Activated CD4-positive, alpha-beta T cell treated with anti-CD3 and anti-CD28 coated beads for 1 hour (primary cell): Measurements from ENCODE around the gene FIG4.
"Not testable (repeated sequence)": the region's sequence is repeated elsewhere in the genome, so short reads cannot be mapped to it uniquely, and the experiment has no call there.

Experiments
- DNase-seq: peaks from one replicate; pipeline ENCODE4 v3.0.0-alpha.2; 2020

FIG4 gene

DNA sequence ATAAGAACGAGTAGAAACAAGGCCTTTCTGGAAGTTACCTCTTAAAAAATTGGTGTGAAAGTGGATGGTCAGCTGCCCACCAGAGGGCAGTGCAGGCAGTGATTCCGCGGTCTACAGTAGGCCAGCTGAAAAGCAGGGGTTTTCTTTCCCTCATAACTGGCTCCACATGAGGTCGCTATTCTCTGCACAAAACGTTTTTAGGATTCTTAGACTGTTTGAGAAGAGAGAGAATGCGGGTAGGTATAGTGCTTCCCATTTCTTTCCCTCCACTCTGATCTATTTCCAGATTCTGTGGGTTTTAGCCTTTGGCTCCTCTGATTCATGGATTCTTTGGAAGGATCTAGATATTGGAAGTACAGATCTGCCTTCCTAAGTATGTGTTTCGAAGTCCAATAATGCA is 14.2 kb downstream of the FIG4 start:
- peak; percentile 49 for DNase-seq

DNA sequence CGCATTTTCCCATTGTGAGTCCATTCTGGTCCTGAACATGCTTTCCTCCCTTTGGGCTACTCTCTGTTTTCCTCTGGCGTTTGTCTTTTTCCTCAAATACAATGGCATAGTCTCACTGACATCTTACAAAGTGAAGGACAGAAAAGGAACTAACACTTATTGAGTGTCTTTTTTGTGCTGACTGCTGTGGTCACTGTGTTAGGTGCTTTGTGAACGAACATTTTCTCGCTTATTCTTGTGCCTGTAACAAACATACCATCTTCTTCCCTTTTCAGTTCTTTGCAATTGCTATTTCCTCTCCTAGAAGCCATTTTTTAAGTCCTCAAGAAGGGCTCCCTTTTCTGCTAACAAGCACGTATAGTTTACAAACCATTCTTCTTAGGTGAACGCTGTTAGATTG is 15.4 kb downstream of the FIG4 start:
- no peak for DNase-seq

DNA sequence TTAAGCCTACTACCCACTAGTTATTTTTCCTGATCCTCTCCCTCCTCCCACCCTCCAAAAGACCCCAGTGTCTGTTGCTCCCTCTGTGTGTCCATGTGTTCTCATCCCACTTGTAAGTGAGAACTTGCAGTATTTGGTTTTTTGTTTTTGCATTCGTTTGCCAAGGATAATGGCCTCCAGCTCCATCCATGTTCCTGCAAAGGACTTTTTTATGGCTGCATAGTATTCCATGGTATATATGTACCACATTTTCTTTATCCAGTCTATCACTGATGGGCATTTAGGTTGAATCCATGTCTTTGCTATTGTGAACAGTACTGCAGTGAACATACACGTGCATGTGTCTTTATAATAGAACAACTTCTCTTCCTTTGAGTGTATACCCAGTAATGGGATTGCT is 17.0 kb downstream of the FIG4 start:
- not testable (repeated sequence) for DNase-seq

DNA sequence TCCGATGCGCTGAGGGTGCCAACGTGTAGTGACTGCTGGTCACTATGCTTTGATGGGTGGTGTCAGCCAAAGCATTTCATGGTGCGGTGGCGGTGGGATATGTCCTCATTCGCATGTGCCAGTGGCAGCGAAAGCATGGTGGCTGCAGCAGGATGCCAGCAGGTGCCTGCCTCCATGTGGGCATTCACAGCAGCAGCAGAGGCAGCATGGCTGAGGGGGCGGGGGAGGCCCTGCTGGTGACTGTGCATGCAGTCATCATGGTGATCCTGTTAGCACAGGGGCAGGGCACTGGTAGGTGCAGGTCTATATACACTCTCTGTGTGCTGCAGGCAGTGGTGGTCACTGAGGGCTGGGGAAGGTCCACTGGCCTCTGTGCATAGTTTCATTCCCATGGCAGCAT is 22.0 kb downstream of the FIG4 start:
- DNase-seq: no peak

DNA sequence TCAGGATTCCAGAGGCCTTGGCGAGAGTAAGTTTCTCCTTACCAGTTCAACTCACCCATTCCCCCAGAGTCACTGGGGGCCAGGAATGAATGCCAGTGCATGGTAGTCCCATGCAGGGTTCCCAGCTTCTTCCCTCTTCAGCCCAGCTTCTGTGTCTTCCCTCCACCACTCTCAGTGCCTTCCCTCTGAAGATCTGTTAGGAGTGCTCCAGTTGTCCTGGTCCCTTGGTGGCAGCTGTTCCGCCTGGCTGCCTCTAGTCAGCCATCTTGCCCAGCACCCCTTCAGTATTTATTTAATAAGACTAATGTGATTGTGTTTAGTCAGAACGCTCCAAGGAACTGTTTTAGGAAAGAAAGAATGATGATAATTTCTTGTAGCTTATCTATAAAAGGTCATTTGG is 23.1 kb downstream of the FIG4 start:
- DNase-seq: no peak

DNA sequence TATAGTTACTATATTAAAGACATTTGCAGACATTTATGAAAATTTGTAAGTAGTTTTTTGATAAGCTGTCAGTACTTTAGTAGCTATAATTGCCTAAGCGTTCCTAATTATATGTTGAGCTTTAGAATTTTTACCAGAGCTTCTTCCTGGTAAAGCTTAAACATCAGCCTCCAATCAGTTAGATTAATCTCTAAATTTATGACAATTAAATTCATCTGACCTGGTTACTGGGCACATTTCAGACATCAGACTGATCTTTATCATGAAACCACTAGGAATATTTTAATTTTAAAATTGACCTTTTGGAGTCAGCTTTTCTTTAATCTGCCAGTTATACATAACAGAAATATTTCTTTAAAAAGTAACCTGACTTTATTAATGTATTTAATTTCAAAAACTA is 23.5 kb downstream of the FIG4 start:
- no peak for DNase-seq

DNA sequence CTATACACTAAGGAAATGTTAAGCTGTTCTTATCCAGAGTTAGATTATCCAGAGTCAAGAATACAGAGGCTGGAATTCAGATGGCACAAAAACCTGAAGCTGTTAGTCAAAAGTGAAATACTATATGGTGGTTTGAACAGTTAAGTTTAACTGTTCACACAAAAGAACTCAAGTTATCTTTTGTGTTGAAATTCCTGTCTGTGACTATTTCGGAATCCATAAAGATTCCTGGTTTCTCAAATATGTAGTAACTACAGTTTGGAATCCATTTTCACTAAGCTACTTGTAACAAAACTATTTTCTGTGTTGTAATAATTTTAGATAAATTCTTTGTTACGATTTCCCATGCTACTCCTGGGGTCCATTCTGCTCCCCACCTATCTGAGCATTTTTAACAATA is 24.5 kb downstream of the FIG4 start:
- no peak for DNase-seq

DNA sequence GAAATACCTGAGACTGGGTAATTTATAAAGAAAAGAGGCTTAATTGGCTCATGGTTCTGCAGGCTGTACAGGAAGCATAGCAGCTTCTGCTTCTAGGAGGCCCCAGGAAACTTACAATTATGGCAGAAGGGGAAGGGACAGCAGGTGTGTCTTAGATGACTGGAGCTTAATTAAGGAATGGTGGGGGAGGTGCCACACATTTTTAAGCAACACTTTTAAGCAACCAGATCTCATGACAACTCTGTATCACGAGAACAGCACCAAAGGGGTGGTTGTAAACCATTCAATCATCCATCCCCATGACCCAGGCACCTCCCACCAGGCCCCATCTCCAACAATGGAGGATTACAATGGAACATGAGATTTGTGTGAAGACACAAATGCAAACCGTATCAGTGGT is 26.9 kb downstream of the FIG4 start:
- no peak for DNase-seq

DNA sequence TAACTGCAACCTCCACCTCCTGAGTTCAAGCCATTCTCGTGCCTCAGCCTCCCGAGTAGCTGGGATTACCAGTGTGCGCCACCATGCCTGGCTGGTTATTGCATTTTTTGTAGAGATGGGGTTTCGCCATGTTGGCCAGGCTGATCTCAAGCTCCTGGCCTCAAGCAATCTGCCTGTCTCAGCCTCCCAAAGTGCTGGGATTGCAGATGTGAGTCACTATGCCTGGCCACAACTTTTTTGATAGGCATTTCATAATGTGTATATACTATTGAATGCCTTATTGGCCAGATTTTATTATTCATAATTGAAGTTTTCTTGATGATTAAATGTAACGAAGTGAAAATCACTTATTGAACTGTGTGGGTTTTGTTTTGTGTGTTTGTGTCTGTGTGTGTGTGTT is 27.9 kb downstream of the FIG4 start:
- DNase-seq: no peak

DNA sequence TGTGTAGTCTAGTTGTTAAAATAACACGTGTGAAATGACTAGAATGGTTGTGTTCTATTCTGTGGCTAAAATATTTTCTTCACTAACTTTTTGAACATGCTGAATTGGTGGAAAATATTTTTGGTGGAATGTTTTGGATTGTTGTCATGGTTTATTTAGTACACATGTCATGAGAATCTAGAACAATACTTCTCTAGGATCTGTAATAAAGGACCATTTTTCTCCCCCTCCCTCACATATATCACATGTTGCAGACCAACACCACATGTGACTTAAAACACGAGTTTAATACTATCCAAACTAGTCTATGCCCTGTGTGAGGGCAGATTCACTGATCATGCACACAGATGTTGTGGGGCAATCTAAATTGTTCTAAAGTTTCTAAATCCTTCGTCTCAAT is 29.2 kb downstream of the FIG4 start:
- DNase-seq: no peak

DNA sequence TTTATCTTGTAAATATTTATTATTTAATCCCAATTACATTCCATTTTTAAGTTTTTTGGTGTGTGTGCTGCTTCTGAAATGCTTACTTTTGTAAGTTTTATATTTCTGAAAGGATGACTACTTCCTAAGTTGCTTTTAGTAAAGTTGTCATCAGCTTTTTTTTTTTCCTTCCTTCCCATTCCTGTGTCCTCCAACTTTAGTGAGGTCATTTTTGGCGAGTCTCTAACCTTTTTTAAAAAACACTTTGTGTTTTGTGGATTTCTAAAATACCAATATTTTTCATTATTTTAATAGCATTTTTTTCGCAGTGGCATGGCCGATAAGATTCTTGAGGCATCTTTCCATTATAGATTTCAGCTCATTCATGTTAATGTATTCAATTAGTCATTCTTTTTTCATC is 30.9 kb downstream of the FIG4 start:
- DNase-seq: no peak

DNA sequence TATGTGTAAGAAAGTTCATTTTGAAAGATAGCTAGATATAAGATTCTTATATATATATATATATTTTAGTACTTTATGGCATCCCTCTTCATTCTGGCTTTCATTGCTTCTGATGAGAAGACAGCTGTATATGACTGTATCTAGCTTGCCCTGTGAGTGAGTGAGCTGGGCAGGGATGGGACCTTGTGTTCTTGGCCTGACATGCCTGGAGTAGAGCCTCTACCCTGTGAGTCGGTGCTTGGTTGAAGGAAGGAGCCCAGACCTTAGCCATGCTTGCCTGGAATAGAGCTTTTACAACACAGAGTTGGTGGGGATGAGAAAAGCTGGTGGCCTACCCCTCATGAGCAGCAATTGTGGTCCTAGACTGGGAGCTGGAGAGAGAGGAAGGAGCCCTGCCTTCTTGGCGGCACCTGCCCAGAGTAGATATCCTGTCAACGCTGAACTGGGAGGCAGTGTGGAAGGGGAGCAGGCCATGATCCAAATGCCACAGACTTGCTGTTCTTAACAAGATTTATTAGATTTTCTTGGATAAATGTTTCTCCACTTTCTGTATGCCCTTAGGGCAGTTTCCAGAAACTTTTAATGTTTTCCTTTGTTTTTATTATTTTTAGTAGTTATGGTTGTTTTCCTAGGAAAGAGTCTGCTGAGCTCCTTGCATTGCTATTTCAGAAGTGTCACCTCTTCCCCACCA is 31.6 kb downstream of the FIG4 start:
- DNase-seq: no peak

DNA sequence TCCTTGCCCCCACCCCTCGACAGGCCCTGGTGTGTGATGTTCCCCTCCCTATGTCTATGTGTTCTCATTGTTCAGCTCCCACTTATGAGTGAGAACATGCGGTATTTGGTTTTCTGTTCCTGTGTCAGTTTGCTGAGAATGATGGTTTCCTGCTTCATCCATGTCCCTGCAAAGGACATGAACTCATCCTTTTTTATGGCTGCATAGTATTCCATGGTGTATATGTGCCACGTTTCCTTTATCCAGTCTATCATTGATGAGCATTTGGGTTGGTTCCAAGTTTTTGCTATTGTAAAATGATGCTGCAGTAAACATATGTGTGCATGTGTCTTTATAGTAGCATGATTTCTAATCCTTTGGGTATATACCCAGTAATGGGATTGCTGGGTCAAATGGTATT is 34.2 kb downstream of the FIG4 start:
- DNase-seq: not testable (repeated sequence)

DNA sequence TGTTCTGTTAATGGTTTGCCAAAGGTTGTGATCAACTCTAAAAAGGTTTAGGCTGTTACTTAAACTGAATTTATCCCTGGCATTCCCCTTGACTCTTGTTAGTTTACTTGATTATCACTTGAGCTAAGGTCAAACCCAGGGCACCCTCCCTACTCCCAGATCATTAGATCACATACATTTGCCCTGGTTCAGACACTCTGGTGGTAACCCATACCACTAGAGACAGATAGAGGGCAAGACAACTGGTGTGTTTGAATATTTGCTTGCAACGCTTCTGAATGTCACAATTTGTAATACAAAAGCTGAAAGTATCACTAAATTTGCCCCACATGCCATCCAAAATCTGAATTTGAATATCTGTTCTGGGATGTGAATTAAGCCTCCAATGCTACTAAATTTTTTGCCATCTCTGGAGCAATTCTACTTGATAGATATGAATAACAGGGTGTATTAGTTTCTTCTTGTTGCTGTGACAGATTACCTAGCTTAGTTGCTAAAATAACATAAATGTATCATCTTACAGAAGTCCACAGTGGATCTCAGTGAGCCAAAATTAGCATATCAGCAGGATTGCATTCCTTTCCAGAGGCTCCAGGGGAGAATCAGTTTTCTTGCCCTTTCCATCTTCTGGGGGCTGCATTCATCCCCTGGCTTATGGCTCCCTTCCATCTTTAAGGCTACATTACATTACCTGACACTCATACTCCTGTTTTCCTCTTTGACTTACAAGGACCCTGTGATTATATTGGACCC is 45.4 kb downstream of the FIG4 start:
- DNase-seq: no peak

DNA sequence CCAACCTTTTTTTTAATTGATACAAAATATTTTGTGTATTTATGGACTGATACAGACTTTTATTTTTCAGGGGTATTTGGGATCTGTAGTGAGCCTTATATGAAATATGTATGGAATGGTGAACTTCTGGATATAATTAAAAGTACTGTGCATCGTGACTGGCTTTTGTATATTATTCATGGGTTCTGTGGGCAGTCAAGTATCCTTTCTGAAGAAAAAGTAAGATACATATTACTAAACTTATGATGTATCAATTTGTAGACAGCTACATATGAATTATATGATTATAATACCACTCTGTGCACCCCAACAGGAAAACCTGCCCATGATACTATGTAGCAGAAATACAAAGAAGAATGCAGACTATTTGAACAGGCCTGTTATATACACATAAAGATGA is 47.2 kb downstream of the FIG4 start:
- no peak for DNase-seq

DNA sequence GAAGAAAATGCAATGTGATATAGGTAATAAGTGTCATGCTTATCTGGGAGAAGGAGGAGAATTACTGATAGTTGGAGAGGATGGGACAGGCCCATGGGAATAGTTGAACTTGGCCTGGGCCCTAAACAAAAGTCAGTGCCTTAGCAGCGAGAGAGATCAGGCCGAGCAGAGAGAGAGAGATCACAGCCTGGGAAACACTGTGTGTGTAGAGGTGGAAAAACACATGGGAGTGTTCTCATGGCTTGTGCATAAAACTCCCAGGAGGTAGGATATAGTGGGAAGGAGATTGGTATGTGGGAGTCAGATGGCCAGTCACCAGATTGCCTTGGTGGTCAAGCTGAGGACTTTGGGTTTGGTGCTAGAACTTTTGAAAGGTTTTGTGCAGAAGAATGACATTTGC is 47.6 kb downstream of the FIG4 start:
- DNase-seq: no peak

DNA sequence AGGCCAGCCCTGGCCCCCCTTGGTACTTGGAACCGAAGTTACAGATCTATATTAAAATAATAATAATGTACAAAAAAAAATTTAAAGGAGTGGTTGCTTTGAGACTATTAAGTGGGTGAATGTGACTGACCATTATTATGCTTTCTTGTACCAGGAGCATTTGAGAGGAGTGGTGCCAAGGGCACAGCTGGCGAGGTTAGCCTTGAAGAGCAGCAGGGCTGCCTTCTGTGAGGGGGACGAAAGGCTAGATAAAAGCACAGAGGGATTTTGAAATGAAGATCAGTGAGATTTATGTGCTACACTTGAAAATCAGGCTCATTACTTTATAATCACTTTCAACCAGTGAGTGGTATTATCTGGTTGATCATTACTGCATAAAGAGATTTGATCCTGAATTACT is 48.6 kb downstream of the FIG4 start:
- DNase-seq: no peak

DNA sequence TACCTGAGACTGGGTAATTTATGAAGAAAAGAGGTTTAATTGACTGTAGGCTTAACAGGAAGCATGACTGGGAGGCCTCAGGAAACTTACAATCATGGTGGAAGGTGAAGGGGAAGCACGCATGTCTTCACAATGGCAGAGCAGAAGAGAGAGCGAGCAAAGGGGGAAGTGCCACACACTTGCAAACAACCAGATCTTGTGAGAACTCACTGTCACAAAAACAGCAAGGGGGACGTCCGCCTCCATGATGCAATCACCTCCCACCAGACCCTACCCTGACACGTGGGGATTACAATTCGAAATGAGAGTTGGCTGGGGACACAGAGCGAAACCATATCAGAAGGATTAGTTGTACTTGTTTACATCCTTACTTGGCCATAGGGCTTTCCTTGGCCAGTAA is 49.7 kb downstream of the FIG4 start:
- no peak for DNase-seq

DNA sequence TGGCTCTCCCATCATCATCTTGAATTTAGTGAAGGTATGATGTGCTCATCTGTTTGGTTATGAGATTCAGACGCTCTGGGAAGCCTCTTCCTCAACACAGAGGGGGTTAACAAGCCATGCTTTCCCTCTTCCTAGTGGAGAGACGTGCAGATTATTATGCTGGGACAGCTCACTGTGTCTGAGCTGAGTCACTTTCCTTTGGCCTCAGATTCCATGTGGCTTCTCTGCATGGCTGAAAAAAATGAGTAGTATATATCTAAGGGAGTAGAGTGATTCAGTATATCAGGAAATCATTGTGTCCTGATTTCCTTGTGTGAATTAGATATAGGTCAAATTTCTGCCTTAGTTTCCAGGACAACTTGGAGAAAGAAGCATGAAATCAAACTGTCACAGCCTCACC is 52.6 kb downstream of the FIG4 start:
- DNase-seq: no peak

DNA sequence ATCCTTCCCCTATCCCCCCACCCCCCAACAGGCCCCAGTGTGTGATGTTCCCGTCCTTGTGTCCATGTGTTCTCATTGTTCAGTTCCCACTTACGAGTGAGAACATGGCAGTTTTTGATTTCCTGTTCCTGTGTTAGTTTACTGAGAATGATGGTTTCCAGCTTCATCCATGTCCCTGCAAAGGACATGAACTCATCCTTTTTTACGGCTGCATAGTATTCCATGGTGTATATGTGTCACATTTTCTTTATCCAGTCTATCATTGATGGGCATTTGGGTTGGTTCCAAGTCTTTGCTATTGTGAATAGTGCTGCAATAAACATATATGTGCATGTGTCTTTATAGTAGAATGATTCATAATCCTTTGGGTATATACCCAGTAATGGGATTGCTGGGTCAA is 53.7 kb downstream of the FIG4 start:
- not testable (repeated sequence) for DNase-seq

DNA sequence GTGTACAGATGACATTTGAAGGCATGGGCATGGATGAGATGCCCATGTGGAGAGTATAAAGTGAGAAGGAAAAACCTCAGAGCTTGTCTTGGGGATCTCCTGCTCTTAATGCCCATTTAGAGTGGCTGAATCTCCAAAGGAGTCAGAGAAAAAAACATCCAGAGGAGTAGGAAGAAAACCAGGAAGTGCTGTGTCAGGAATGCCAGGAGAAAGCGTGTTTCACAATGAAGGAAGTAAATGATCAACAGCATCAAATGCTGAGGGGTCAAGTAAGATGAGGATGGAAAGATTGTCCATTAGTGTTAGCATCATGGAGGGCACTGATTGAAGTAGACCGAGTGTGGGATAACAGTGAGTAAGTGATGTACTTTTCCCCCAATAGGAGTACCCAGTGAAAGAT is 56.1 kb downstream of the FIG4 start:
- no peak for DNase-seq

DNA sequence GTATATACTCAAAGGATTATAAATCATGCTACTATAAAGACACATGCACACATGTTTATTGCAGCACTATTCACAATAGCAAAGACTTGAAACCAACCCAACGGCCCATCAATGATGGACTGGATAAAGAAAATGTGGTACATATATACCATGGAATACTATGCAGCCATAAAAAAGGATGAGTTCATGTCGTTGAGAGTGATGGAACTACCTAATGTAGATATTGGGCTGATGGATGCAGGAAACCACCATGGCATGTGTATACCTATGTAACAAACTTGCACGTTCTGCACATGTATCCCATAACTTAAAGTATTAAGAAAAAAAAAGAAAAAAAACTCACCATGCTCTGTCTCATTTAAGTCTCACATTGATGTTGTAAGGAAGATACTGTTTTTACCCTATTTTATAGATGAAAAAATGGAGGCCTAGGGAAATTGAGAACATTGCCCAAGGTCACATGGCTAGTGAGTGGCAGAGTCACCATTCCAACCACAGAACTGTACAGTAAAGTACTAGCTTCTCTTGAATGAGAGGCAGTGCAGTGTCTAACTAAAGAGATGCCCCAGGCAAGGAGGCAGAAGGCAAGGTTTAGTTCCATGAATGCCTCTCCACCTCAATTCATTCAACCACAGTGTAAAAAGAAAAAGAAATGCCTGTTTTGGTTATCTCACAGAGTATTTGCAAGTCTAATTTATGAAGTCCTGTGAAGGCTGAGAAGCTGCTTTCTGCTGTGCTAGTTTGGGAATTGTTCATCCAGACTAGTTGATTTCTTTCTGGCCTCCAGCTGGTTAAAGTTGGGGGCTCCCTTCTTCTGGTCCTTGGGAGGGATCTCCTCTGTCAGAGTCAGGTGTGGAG is 68.2 kb downstream of the FIG4 start:
- no peak for DNase-seq

DNA sequence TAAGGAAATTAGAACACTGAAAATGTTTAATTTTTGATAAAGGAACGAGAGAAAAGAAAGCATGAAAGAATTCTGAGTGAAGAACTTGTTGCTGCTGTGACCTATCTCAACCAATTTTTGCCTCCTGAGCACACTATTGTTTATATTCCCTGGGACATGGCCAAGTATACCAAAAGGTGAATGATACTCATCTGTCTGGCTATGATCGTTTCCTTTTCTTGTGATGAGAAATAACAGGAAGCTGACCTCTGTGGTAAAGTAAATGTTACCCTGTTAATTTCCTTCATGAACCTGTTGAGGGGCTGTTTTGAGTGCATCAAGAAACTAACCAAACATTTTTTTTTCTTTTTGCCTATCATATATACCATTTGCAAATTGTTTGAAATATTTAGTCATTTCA is 69.1 kb downstream of the FIG4 start:
- DNase-seq: no peak

DNA sequence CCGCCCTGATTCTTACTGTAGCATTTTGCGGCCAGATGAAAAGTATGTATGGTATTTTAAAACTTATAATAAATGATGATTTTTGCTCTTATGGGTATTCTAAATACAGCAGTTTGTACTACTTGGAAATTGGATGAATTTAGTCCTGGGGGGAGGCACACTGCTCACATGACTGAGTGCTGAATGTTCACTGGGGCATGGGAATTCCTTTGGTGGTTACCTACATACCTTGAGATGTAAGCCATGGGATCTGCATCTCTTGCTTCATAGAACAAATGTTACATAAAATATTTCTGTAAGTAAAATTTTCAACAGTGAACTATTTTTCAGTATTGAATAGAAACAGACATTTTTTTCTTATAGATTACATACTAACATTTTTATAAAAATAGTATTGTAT is 71.1 kb downstream of the FIG4 start:
- DNase-seq: no peak
